ENCODE data around the gene CYB561A3.
"Not testable (repeated sequence)": the region's sequence is repeated elsewhere in the genome, so short reads cannot be mapped to it uniquely, and the experiment has no call there.

CYB561A3 gene, protein sequence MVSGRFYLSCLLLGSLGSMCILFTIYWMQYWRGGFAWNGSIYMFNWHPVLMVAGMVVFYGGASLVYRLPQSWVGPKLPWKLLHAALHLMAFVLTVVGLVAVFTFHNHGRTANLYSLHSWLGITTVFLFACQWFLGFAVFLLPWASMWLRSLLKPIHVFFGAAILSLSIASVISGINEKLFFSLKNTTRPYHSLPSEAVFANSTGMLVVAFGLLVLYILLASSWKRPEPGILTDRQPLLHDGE

DNA sequence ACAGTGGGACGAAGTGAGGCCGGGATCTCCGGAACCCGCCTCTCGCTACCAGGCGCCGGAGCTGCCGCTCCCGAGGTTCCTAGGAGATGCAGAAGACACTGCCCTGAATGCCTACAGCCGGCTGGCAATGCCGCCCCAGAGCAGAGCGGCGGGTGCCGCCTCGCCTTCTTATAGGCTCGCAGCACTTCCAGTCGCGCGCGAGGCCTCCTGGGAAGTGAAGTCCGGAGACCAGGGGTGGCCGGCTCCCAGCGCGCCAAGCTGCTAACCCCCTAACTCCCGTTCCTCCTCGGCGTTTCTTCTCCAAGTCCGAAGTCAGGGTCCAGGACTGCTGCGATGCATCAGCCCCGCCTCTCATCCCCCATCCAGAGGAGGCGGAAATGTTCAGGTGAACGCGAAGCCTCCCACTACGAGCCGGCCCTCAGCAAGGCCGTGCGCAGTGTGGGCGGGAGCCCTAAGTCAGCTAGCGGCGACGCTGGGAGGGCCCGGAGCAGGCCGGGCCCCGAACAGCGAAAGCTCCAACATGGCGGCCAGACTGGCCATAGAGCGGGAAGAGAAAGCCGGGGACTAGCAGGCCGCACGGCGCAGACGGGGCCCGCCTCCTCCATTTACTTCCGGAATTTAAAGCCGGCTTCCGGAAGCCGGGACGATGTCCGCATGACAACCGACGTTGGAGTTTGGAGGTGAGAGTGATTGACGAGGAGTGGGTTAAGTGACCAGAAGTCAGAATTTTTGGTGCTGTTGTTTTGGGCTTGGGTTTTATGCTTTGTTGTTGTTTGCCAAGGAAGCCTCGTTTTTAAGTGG is at the start of gene CYB561A3, which contains the start of gene TMEM138:
TSS of gene CYB561A3 (minus strand) at position 142 of the 801 bp plus-strand sequence. CDS start 5,169 bp downstream, outside the sequence.
TSS of gene TMEM138 (plus strand) at position 634 of the 801 bp plus-strand sequence. CDS start 2,017 bp downstream, outside the sequence.
- DNase-seq = peak; percentile 95

DNA sequence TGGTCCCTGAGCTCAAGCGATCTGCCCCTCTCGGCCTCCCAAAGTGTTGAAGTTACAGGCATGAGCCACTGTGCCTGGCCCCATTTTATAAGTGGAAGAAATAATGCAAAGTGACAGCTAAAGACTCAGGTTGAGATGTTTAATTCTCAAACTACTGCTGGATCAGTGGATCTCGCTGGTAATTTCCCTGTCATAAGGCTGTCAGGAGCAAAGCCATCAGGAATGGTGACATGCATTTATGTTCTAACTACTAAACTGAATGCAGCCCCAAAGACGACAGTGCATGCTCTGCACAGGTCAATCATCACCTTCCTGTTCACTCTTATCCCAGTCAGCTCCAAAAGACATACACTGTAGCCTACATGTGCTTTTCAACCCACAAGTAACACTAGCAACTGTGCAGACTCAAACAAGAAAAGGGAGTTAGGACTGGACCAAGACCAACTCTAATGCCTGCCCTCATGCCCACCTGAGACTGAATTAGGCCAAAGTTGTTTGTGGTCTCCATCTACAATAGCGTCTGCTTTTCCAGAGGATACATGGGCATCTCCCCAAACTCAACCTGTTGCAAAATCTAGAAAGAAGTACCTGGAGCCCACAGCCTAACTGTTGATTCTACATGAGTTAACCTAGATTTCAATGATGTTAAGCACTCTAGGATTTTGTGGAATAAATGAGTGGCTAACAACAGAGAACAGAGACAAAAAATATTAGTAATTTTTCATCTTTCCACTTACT is 45.5 kb upstream of the CYB561A3 start:
- DNase-seq = no peak

DNA sequence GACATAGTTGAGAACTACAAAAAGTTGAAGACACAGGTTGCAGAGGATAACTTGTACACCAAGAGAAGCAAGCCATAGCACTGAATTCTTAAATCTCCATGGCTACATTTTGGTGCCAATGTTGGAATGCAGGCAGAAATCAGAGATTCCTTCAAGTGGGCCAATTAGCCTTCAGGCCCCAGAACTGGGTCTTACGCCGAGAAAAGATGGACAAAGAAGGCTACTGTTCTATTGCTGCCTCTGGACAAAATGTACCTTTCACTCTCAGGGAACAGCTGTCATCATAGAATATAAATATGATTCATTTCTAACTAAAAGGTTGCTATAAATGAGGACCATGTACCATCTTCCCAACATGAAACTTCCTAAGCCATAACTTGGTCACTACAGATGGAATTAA is 44.4 kb upstream of the CYB561A3 start:
- no peak for DNase-seq

DNA sequence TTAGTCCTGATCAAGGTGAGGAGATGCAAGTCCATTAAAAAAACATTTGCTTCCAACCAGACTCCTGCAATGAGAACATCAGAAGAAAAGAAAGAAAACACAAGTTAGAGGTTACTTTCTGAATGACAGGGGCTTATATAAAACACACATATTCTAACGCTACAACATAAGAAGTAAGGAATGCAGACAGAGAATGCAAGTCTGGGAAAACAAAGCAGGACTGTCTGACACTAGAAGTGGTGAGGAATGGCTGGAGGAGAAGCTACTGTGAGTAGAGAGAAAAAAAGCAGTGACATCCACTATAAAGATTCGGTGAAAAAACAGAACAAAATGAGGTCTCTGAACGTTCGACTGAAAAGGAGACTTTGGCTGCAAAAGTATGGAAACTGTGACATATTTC is 43.0 kb upstream of the CYB561A3 start:
- DNase-seq = no peak

DNA sequence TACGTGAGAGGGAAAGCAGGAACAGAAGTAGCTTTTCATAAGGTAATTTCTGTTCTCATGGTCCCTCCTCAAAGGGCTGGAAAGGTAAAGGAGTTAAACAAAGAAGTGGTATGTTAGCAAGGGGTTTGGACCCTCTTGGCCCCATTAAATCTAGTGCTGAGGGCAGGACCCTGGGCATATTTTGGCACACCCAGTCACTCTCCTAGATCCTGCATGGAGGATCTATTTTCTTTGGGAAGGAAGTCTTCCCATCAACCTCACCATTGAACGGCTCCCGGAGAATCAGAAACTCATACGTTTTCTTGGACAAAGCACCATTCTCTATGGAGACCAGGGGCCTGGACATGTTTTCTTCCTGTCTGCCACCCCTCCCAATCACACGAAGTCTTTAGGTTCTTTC is 42.4 kb upstream of the CYB561A3 start:
- no peak for DNase-seq

DNA sequence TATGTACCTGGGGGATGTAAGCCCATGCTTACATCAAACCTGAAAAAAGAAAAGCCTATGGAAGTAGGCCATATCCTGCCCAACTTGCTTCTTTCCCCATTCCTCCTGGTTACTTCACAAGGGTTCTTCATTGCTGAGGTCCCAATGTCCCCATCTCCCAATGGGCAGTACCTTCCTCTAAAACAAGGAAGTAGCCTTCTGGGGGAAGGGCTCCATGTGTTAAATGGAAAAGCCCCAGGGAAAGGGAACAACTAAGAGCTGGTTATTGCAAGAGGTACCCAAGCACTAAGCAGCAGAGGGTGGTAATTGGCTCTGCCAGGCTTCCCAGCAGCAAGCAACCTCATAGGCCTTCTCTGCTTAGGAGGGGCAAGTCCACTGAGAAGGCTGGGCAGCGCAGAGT is 42.0 kb upstream of the CYB561A3 start:
- DNase-seq = no peak

DNA sequence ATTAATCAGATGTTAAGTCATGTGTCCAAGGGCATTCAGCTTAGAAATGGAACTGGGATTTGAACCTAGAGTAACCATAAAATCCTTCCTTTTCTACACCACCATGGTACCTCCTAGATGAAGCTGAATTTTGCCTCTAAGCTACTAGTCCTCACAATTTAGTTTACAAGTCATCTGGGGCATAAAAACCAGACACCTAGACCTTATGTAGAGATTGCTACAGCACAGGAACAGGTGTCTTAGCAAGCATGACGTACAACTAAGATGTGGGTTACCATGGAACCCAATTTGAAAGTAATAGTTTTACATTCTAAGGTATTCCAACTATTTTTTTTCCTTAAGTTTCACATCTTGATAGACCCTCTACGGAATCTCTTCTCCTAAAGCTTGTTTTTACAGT is 39.9 kb upstream of the CYB561A3 start:
- DNase-seq = no peak

DNA sequence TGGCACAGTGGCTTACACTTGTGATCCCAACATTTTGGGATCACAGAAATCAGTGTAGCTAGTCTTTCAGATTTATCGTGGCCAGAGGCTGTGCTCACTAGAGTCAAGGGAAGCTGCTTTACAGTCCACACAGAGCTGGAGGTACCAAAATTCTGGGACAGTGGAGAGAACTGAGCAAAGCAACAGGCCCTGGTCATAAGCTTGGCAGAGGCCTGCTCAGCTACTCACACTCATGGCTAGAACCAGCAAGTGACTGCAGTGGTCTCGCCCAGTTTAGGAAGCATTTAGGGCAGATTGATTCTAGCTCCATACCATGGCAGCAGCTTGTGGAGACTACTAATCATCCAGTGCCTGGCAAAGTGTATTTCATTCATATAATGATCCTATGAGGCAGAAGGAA is 39.5 kb upstream of the CYB561A3 start:
- DNase-seq = no peak

DNA sequence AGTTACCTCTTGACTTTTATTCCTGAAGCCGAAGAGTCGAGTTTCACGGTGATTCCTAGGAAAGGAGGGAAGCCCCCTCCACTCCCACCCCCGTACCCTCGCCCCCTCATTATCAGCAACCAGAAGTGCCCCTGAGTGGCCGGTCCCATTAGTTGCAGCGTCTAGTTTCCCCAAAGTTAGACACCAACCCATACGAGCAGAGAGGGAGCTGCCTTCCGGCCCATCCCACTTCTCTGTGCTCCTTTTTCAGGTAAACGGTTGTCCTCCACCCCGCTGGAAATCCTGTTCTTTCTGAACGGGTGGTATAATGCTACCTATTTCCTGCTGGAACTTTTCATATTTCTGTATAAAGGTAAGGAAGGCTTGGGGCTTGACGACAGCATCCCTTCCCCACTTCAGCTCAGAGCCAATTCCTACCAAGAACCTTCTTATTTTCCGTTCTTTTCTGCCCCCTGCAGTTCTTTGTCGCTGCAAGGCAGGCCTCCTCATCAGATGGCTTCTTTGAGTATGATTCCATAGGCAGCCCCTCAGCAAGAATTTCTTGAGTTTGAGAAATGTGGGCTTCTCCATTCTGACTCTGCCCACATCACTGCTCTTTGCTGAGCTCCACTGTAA is 31.4 kb upstream of the CYB561A3 start:
- DNase-seq = no peak

DNA sequence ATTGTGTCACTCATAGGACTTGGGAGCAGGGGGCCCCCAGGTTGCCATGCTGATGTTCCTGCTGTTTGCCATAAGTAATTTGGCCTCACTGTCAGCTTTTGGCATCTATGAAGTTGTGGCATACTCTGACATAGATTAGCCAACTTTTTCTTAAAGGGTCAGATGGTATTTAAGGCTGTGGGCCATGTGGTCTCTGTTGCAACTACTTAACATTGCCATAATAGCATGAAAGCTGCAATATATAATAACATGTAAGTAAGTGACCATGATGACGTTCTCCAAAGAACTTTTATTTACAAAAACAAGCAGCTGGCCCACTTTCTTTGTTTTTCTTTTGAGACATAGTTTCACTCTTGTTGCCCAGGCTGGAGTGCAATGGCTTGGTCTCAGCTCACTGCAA is 28.5 kb upstream of the CYB561A3 start:
- no peak for DNase-seq

DNA sequence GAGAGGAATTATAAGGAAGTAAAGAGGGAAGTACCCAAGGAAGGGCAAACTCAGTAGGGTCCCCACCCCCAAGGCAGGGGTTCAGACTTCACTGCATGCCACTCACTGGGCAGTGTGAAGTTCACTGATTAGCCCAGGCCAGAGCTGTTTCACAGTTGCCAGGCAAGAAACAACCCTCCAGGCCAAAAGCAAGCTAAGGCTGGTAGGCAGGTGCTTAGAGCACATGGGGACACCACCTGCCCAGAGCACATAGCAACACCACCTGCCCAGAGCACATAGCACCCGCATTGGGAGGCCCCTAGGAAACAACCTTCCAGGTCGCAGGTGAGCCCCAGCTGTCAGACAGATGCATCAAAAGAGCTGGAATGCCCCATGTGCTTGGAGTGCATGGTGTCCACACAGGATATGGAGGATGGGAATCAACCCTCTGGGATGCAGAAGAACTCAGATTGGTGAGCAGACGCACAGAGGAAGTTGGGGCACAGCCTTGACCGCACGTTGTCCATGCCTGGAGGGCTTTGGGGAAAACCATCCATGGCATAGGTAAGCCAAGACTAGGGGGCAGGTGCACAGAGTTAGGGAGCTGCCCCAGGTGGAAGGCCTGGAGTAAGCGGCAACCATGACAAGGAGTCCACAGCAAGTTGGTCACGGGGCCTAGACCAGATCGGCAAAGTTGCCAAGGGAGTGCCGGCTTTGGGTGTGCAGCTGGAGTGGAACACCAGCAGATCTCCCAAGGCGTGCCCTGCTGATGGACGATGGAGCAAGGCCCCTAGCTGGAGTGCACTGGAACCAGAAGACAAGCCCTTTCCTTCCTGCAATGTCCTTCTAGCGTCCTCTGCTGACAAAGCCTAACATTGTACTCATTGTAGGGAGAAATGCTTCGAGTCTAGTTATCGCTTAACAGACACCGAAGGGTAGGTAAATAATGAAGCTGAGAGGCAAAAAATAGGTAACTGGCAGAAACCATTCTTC is 22.9 kb upstream of the CYB561A3 start:
- DNase-seq = peak; percentile 86

DNA sequence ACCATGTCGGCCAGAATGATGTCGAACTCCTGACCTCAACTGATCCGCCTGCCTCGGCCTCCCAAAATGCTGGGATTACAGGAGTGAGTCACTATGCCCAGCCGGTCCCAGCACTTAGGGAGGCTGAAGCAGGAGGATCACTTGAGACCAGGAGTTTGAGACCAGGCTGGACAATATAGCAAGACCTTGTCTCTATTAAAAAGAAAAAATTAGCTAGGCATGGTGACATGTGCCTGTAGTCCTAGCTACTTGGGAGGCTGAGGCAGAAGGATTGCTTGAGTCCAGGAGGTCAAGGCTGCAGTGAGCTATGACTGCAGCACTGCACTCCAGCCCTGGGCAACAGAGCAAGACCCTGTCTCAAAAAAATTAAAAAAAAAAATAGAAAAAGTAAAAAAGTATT is 22.2 kb upstream of the CYB561A3 start:
- not testable (repeated sequence) for DNase-seq

DNA sequence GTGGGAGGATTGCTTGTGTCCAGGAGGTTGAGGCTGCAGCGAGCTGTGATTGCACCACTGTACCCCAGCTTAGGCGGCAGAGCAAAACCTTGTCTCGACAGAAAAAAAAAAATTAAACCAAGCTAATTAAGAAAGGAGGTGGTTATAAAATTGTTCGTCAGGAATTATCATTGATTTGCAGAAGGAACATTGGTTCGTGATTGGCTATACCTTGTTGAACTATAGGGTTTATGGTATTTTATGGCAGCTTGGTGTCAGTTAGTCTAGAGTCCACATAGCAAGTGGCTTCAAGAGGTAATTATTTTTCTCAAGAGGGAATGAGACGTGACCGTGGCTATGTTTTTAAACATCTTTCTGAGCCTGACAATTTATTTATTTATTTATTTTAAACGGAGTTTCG is 19.2 kb upstream of the CYB561A3 start:
- no peak for DNase-seq

DNA sequence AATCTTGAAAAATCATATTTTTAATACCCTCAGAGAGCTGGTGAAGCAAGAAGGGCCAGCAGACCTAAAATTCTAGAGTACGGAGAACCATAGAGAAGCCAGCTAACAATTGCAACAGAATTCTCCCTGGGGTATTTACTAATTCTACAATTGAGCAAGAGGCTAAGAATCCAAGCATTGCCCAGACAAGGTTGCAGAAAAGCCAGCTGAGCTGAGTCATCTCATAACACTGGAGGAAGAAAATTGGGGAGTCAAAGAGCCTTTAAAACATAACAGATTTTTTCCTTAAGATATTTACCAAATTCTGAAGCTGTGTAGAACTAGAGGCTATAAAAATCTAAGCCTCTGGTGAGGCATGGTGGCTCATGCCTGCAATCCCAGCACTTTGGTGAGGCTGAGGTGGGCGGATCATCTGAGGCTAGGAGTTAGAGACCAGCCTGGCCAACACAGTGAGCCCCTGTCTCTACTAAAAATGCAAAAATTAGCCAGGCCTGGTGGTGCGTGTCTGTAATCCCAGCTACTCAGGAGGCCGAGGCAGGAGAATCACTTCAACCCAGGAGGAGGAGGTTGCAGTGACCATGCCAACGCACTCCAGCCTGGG is 17.1 kb upstream of the CYB561A3 start:
- no peak for DNase-seq

DNA sequence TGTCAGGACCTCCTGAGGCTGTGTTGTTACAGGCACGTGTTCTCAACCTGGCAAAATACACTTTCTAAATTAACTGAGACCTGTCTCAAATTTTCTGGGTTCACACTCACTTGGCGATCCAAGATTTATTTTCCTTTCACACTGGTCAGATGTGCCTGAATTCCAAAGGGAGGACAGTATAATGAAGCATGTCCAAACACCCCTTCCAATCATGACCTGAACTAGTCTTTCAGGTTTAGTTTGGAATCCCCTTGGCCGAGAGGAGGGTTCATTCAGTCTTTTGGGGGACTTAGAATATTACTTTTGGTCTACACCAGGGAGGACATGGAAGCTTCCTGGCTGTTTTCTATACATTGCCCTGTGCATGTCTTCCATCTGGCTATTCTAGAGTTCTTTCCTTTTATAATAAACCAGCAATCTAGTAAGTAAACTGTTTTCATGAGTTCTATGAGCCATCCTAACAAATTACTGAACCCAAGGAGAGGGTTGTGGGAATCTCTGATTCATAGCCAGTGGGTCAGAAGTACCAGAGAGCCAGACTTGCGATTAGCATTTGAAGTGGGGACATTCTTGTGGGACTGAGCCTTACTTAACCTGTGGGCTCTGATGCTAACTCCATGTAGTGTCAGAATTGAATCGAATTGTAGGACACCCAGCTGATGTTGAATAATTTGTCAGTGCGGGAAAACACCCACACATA is 15.9 kb upstream of the CYB561A3 start:
- DNase-seq = no peak

DNA sequence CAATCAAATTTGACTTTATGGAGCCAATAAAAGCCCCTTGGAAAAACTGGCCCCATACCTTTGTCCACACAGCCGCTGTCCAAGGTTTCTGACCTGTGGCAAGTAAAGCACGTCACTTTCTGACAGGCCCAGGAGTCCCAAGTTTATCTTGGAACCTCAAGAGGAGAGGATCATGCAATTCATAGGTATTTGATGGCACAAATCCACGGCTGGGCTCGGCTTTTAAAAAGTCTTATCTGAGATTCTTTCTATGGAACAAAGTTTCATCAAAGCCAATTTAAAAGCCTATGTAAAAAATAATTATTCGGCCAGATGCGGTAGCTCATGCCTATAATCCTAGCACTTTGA is 14.1 kb upstream of the CYB561A3 start:
- no peak for DNase-seq

DNA sequence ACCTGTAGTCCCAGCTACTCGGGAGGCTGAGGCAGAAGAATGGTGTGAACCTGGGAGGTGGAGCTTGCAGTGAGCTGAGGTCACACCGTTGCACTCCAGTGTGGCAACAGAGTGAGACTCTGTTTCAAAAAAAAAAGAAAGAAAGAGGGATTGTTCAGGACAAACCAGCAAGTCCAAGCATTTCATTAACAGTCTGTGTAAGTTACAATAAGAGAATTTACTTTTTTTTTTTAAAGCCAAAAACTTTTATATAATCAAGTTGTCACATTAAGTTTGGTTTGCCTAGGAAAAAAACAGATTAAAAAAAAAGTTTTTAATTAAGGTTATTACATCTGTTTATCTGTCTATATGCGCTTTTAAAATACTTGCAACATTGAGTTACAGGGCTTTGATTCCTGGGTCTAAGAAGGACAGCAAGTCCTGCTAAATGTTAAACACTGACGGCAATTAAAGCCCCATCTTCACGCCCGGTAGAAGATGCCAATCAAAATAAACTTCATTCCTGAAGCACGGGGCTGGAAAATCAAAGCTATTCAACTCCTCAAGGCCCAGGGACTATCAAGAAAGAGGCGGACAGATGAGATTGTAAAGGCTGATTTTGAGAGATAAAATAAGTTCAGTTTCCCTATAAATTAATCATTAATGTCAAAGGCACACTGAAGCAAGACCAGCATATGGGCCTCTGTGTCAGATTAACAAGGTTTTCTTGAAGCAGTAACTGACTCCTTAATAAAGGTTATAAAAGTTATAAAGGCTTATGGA is 11.2 kb upstream of the CYB561A3 start:
- DNase-seq = no peak

DNA sequence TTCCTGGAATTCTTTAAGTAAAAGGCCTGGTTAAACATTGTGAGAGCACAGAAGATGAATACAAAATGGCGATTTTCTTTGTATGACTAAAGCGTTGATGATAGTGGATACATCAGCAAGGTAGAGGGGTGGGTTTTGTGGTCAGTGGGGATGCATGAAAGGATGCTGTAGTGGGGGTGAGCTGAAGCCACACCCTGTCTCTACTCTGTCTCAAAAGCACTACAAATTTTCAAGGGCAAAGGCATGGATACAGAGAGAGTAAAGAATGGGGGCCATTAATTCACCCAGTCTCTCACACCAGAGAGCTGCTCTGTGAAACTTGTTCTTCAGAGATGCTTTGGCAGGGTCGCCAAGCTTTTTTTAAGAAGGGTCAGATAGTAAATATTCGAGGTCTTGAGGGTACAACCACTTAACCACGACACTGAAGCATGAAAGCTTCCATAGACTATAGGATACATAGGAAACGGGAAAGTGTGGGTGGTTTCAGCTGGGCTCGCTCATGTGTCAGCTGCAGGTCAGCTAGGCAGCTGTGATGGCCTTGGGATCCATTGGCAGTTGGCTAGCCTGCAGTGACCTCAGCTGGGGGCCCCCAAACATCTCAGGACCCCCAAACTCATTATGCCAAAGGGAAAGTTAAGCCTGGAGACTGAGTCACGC is 8.8 kb upstream of the CYB561A3 start:
- no peak for DNase-seq

Data from NCI-H146 (cell line).